K562 (cell line): Measurements from ENCODE around the gene RAPGEF5. TPM values are rescaled to one million over a fixed set of nuclear protein-coding genes. Genes with fewer than 3 reads are reported as not detected.

Experiments used
- ATAC-seq: fragments of 200-7000 bp; cut with Tn5 transposase; 3 replicates; pipeline ENCODE4 v1.9.1; 2020; ENCODE audit warnings: moderate library complexity
- BruUV-seq: library from RNA; stranded (reverse); fragments of 400-500 nt; replicated peaks from 2 replicates; lab custom pipeline; 2021; lab: Mats Ljungman, UMichigan
- CTCF ChIA-PET: fragments of 300-600 bp; formaldehyde crosslinking; extraction: SDS; loops from one replicate; lab custom pipeline; 2021; ENCODE audit warnings: low intra/inter-chr PET ratio; lab: Yijun Ruan, JAX
- POLR2A ChIA-PET: fragments of 300-600, 350-650 bp; sonication (Branson Sonifier 250); formaldehyde crosslinking; extraction: SDS; loops from one replicate; lab custom pipeline; 2021; ENCODE audit warnings: antibody characterized with exemption, inconsistent platforms; lab: Yijun Ruan, JAX
- DNase-seq, 4 experiments: peaks; one replicate each; pipeline versions ENCODE4 v3.0.0 to v3.0.0-alpha.2; 2011 to 2018; ENCODE audit warnings: low spot score in 3 of 4, mixed read lengths in 3 of 4; ENCODE audit errors: extremely low read depth in 1 of 4
- FAIRE-seq: peaks from 2 replicates; lab custom pipeline; 2011; peaks lifted over from hg19 to GRCh38; lab: Jason Lieb, UNC
- H2AFZ ChIP-seq: 2 replicates; pipeline ENCODE4 v1.6.0; 2011; ENCODE audit warnings: low read depth, low read length, control low read depth, inconsistent platforms
- H3K27ac ChIP-seq: fragments of 200-600 bp; 3 replicates; pipeline ENCODE4 v1.8.0; 2011; ENCODE audit warnings: low read depth, mild to moderate bottlenecking, control low read depth, inconsistent platforms, low read length, moderate library complexity, mixed read lengths; ENCODE audit errors: extremely low read depth
- H3K27me3 ChIP-seq, 2 experiments: fragments of 300-600 bp in 1 of 2; 2 replicates in 1 of 2; 3 replicates in 1 of 2; pipeline versions ENCODE4 v1.6.0 to v1.8.0; 2011; ENCODE audit warnings: inconsistent platforms in 2 of 2, low read length in 2 of 2, mild to moderate bottlenecking in 1 of 2, mixed read lengths in 1 of 2, moderate library complexity in 1 of 2; ENCODE audit not compliant: control insufficient read depth in 2 of 2, insufficient read depth in 2 of 2
- H3K36me3 ChIP-seq: fragments of 300-600 bp; 3 replicates; pipeline ENCODE4 v1.8.0; 2011; ENCODE audit warnings: mild to moderate bottlenecking, low read length, inconsistent platforms; ENCODE audit not compliant: control insufficient read depth, insufficient read depth
- H3K4me1 ChIP-seq, 2 experiments: fragments of 200-600 bp in 1 of 2; replicated peaks in 1 of 2; 2 replicates in 1 of 2; 3 replicates in 1 of 2; pipeline versions ENCODE4 v1.5.1 to v1.8.0; 2011; ENCODE audit warnings: inconsistent platforms in 2 of 2, low read length in 2 of 2, mild to moderate bottlenecking in 1 of 2, mixed read lengths in 1 of 2, moderate library complexity in 1 of 2; ENCODE audit not compliant: control insufficient read depth in 2 of 2, insufficient read depth in 2 of 2
- H3K4me2 ChIP-seq: 2 replicates; pipeline ENCODE4 v1.6.1; 2011; ENCODE audit warnings: low read length, control low read depth, inconsistent platforms, mixed read lengths; ENCODE audit not compliant: insufficient read depth
- H3K4me3 ChIP-seq: fragments of 200-600 bp; sonication (generic), shearing (Covaris generic); 2 replicates; pipeline ENCODE4 v1.5.1; 2016; ENCODE audit warnings: control low read depth, inconsistent platforms
- H3K79me2 ChIP-seq: fragments of 200-600 bp; 3 replicates; pipeline ENCODE4 v1.8.0; 2011; ENCODE audit warnings: low read length, inconsistent platforms; ENCODE audit not compliant: control insufficient read depth, insufficient read depth
- H3K9ac ChIP-seq, 2 experiments: 2 replicates each; pipeline versions ENCODE4 v1.6.0 to v1.6.1; 2011; ENCODE audit warnings: low read depth in 2 of 2, low read length in 2 of 2, control low read depth in 1 of 2, inconsistent platforms in 1 of 2, mild to moderate bottlenecking in 1 of 2, mixed read lengths in 1 of 2; ENCODE audit not compliant: insufficient read depth in 1 of 2
- H3K9me1 ChIP-seq: one replicate; pipeline ENCODE4 v1.6.0; 2011; ENCODE audit warnings: inconsistent platforms, mild to moderate bottlenecking, low read length, moderate library complexity; ENCODE audit not compliant: control insufficient read depth, insufficient read depth
- H3K9me3 ChIP-seq: replicated peaks from 2 replicates; pipeline ENCODE4 v1.5.1; 2011; ENCODE audit warnings: low read depth, low read length, inconsistent platforms; ENCODE audit not compliant: control insufficient read depth, insufficient read depth
- H4K20me1 ChIP-seq: replicated peaks from 2 replicates; pipeline ENCODE4 v1.6.1; 2011; ENCODE audit warnings: low read length, inconsistent platforms, mixed read lengths; ENCODE audit not compliant: control insufficient read depth, insufficient read depth
- BRD4 ChIP-seq: fragments of 200-600 bp; sonication (generic); IDR thresholded peaks from 2 replicates; pipeline ENCODE4 v1.6.1; 2017; ENCODE audit warnings: inconsistent platforms
- FOXA3 ChIP-seq, 2 experiments: fragments of 450-650 bp in 1 of 2; sonication (generic) in 1 of 2; formaldehyde crosslinking; IDR thresholded peaks in 1 of 2; conservative IDR thresholded peaks in 1 of 2; 2 replicates each; pipeline versions ENCODE4 v1.4.0 to v1.8.0; 2020 to 2022; ENCODE audit warnings: mild to moderate bottlenecking in 2 of 2, missing genetic modification reagents in 1 of 2
- NFIX ChIP-seq: fragments of 250-450 bp; sonication (Bioruptor Pico); IDR thresholded peaks from 2 replicates; pipeline ENCODE4 v1.4.0; 2020; ENCODE audit warnings: low read depth, mild to moderate bottlenecking, moderate library complexity
- NKRF ChIP-seq: fragments of 450-650 bp; IDR thresholded peaks from 2 replicates; pipeline ENCODE4 v1.6.1; 2016; ENCODE audit warnings: borderline replicate concordance
- RBM17 ChIP-seq: fragments of 200-400 bp; formaldehyde crosslinking; IDR thresholded peaks from 2 replicates; pipeline ENCODE4 v1.6.1; 2017; ENCODE audit warnings: low read depth, mild to moderate bottlenecking, low read length, borderline replicate concordance
- SMARCA4 ChIP-seq: fragments of 450-650 bp; IDR thresholded peaks from 2 replicates; pipeline ENCODE4 v1.6.1; 2016
- WGBS: fragments of 100-300 bp; shearing (Covaris generic); methylation state at CpG from one replicate; pipeline ENCODE4 v1.1.6; 2016; ENCODE audit warnings: low coverage, mixed read lengths; ENCODE audit not compliant: insufficient coverage; ENCODE audit errors: missing lambda C conversion rate; 5-methylcytosine and 5-hydroxymethylcytosine counted together
- in situ Hi-C: fragments of 300-500 bp; cut with MboI; formaldehyde crosslinking; loops from 4 replicates; pipeline ENCODE4 v1.15.0; 2018; ENCODE audit warnings: inconsistent platforms, mixed read lengths
- intact Hi-C: fragments of 100-400 bp; cut with micrococcal nuclease; formaldehyde crosslinking; loops from 2 replicates; pipeline ENCODE4 v1.14.2; 2022
- polyA plus RNA-seq, 8 experiments: library from polyadenylated mRNA; depleted of rRNA in 4 of 8; stranded (reverse) in 5 of 8; unstranded in 3 of 8; fragments of >200 nt; fragmentation: Nextera tagmentation in 2 of 8; fragmentation: Illumina TruSeq in 1 of 8; extraction: Ambion mirVana in 2 of 8; extraction: Trizol in 1 of 8; gene quantifications; 2 replicates each; pipeline versions ENCODE4 v1.2.1 to v1.2.3, GENCODE V29; 2011 to 2014; ENCODE audit warnings: inconsistent platforms in 1 of 8, missing spikeins in 1 of 8
- total RNA-seq, 7 experiments: library from RNA; depleted of rRNA in 6 of 7; stranded (reverse); fragments of >200 nt in 6 of 7; fragmentation: Illumina TruSeq in 2 of 7; extraction: Trizol in 2 of 7; gene quantifications; 2 replicates each; pipeline versions ENCODE4 v1.2.1 to v1.2.3, GENCODE V29; 2011 to 2021; ENCODE audit warnings: low replicate concordance in 1 of 7

The RAPGEF5 gene
- total and polyA plus RNA-seq, 9 of the 15 experiments (the other 6 are each of a cell fraction or from before 2014, with no cell fraction given): 0.39 to 2.0 (median 1.1) TPM

- DNase-seq: no peak
- Histone ChIP-seq H2AFZ (peak overlapping the region; percentile 7; the same call in 1 of the 2 replicates), H3K4me2 (no peak overlapping the region), H3K27ac (peak overlapping the region; percentile 80), H3K9me3 (peaks cover 8% of the 10 kb centered on the region), H3K4me3 (no peak overlapping the region), H3K9ac (no peak overlapping the region), H3K4me1 (peaks cover 0 to 33% of the 10 kb centered on the region in 2 experiments; a peak in 3 of 5 replicates), H3K79me2 (no peaks in the 10 kb centered on the region), H3K27me3 (no peaks in the 10 kb centered on the region), H3K36me3 (no peaks in the 10 kb centered on the region), H4K20me1 (no peaks in the 10 kb centered on the region), H3K9me1 (no peaks in the 10 kb centered on the region)
- CTCF ChIA-PET: no interaction called here
- FAIRE-seq: no peak
- in situ Hi-C loops: no loop called here
- intact Hi-C loops: no loop called here
- TF ChIP-seq SMARCA4 (no peak), RBM17 (no peak), BRD4 (no peak), NFIX (CRISPR knock-in tag) (no peak)
- no TSS peak for BruUV-seq
- WGBS: 47% methylated on average over 2 of the region's 2 CpGs
- no peak for ATAC-seq
- POLR2A ChIA-PET: interaction anchor here (0.6 kb wide), 1 partner anchor 47 kb away, joined by 3 read pairs; no protein-coding TSS in a partner anchor
Measured at GRCh38 chr7:22351878-22352277, 5.1 kb downstream of the RAPGEF5 start.

- Histone ChIP-seq H3K9me1 (no peaks in the 10 kb centered on the region), H3K4me3 (no peak overlapping the region), H3K4me2 (peak overlapping the region; percentile 17; the same call in 1 of the 2 replicates), H3K36me3 (no peaks in the 10 kb centered on the region), H2AFZ (peak overlapping the region; percentile 48), H3K9ac (peak overlapping the region in 1 of 2 experiments; percentile 61; a peak in 2 of 4 replicates), H3K79me2 (no peaks in the 10 kb centered on the region), H3K27ac (peak overlapping the region; percentile 80), H3K4me1 (peaks cover 0 to 39% of the 10 kb centered on the region in 2 experiments; a peak in 3 of 5 replicates), H3K9me3 (peaks cover 8% of the 10 kb centered on the region), H3K27me3 (no peaks in the 10 kb centered on the region)
- no TSS peak for BruUV-seq
- ChIA-PET POLR2A (interaction anchor here (0.9 to 1.0 kb wide), 3 partner anchors 11 to 50 kb away, joined by 4 to 5 read pairs (median 4); no protein-coding TSS in a partner anchor), CTCF (no interaction called here)
- ATAC-seq: no peak
- 13% methylated on average over 2 of the region's 2 CpGs for WGBS
- in situ Hi-C loops (no loop called here), intact Hi-C loops (no loop called here)
- DNase-seq: no peak
- FAIRE-seq: no peak
- TF ChIP-seq FOXA3 (CRISPR knock-in tag; conservative IDR thresholded peaks at IDR 0.05 in 1 of 2, IDR thresholded peaks at IDR 0.05 in 1 of 2) (0 out of 4 replicates have a peak, but pooled peaks of 1 of the 2 experiments have one; percentile 2), NKRF (no peak)
- TF ChIP-seq, all 486 proteins: peak for 1
- H4K20me1 ChIP-seq: no peaks in the 10 kb centered on the region
Measured at GRCh38 chr7:22351329-22351692, 5.6 kb downstream of the RAPGEF5 start.
